PFSK-1 (cell line): ENCODE measurements around the gene EIF5A.

ENCODE experiments used
- POLR2AphosphoS5 ChIP-seq: IDR thresholded peaks from 2 replicates; pipeline ENCODE4 v1.6.1; 2012; ENCODE audit warnings: low read depth, mild to moderate bottlenecking, control low read depth, low read length, moderate library complexity
- TAF1 ChIP-seq: IDR thresholded peaks from 2 replicates; pipeline ENCODE4 v1.6.1; 2012; ENCODE audit warnings: low read length, control low read depth, borderline replicate concordance; ENCODE audit not compliant: insufficient read depth

DNA sequence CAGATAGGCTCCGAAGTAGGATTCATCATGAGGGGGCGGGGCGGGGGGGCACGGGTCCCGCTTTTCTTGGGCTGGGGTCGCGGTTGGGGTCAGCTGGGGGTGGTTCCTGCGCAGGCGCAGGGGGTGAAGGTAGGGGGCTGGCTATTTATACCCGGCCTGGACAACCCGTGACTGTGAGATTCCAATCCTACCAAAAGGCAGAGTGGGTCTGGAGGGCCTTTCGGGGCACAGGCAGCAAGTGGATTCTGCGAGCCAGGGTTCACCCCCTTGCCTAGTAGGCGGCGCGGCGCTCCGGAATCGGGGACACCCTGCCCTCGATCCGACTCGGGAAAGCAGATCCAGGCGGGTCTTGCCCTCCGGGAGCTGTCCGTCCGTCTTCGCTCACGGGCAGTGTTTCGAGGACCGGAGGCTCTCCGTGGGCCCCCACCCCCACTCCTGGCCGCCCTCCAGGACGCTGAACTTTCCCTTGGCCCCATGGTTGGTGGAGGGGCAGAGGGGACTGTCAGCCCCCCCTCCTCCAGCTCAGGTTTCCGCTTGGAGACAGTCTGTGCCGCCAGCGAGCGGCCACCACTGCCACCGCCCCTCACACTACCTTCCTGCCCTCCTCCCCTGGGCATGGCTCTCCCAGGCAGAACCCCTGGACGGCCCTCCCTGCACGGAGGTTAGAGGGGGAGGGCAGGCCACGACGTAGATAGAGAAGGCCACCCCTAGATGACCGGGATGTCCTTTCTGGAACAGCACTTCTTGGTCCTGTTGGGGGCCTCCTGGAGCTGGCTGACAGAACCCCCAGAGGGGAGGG lies 25.3 kb upstream of the EIF5A start:
- TF ChIP-seq POLR2AphosphoS5 = no peak
- TF ChIP-seq TAF1 = no peak
